GM12878 (cell line): ENCODE measurements around the gene BBLN. TPM values are rescaled to one million over a fixed set of nuclear protein-coding genes. Genes with fewer than 3 reads are reported as not detected.

Source experiments
- BCL3 ChIP-seq: IDR thresholded peaks from 2 replicates; pipeline ENCODE4 v1.6.1; 2011; ENCODE audit warnings: borderline replicate concordance, low read depth, mild to moderate bottlenecking, moderate library complexity, low read length; ENCODE audit not compliant: insufficient read depth, poor library complexity, severe bottlenecking
- BMI1 ChIP-seq: fragments of 450-650 bp; IDR thresholded peaks from 2 replicates; pipeline ENCODE4 v1.6.1; 2016; ENCODE audit warnings: mild to moderate bottlenecking, moderate library complexity, borderline replicate concordance
- CBFB ChIP-seq: IDR thresholded peaks from 2 replicates; pipeline ENCODE4 v1.6.1; 2016; ENCODE audit warnings: antibody characterized with exemption, low read depth
- NFYB ChIP-seq: IDR thresholded peaks from 2 replicates; pipeline ENCODE4 v1.6.1; 2011; ENCODE audit warnings: low read depth, mild to moderate bottlenecking, low read length, improper control_type of control experiment, moderate library complexity; ENCODE audit not compliant: insufficient read depth
- POLR2AphosphoS5 ChIP-seq: IDR thresholded peaks from 2 replicates; pipeline ENCODE4 v1.6.1; 2011; ENCODE audit warnings: mild to moderate bottlenecking, low read length, inconsistent platforms
- RAD21 ChIP-seq: IDR thresholded peaks from 2 replicates; pipeline ENCODE4 v1.6.1; 2011; ENCODE audit warnings: mild to moderate bottlenecking, low read depth, low read length, moderate library complexity; ENCODE audit not compliant: insufficient read depth
- RAD51 ChIP-seq: fragments of 450-650 bp; IDR thresholded peaks from 2 replicates; pipeline ENCODE4 v1.6.1; 2016; ENCODE audit warnings: moderate library complexity, mild to moderate bottlenecking, inconsistent platforms
- RBBP5 ChIP-seq: fragments of 200-600 bp; sonication (generic); conservative IDR thresholded peaks from 2 replicates; pipeline ENCODE4 v1.6.1; 2016
- SIX5 ChIP-seq: IDR thresholded peaks from 2 replicates; pipeline ENCODE4 v1.6.1; 2011; ENCODE audit warnings: mild to moderate bottlenecking, low read depth, low read length, moderate library complexity; ENCODE audit not compliant: severe bottlenecking
- WRNIP1 ChIP-seq: IDR thresholded peaks from 2 replicates; pipeline ENCODE4 v1.6.1; 2011; ENCODE audit warnings: low read depth, low read length, improper control_type of control experiment, borderline replicate concordance
- ZBTB33 ChIP-seq: fragments of 450-650 bp; IDR thresholded peaks from 2 replicates; pipeline ENCODE4 v1.6.1; 2017; ENCODE audit warnings: mild to moderate bottlenecking
- ZSCAN29 ChIP-seq: fragments of 450-650 bp; IDR thresholded peaks from 2 replicates; pipeline ENCODE4 v1.6.1; 2017; ENCODE audit warnings: mild to moderate bottlenecking, moderate library complexity
- polyA plus RNA-seq, 11 experiments: library from polyadenylated mRNA; depleted of rRNA in 4 of 11; unstranded in 6 of 11; stranded (reverse) in 5 of 11; fragments of >200 nt; fragmentation: Nextera tagmentation in 4 of 11; fragmentation: Illumina TruSeq in 1 of 11; extraction: Ambion mirVana in 4 of 11; extraction: Trizol in 1 of 11; gene quantifications; 1 replicate in 1 of 11; 2 replicates in 10 of 11; pipeline versions ENCODE4 v1.2.1 to v1.2.3, GENCODE V29; 2011 to 2016; ENCODE audit warnings: inconsistent platforms in 2 of 11, missing spikeins in 2 of 11, low read depth in 1 of 11
- total RNA-seq, 4 experiments: library from RNA; depleted of rRNA in 3 of 4; stranded (reverse); fragments of >200 nt in 3 of 4; fragmentation: Illumina TruSeq in 1 of 4; extraction: Trizol in 1 of 4; gene quantifications; 2 replicates each; pipeline versions ENCODE4 v1.2.1 to v1.2.3, GENCODE V29; 2013 to 2021
- TF ChIP-seq, protein P1 (sequence below): IDR thresholded peaks from 2 replicates; pipeline ENCODE4 v1.6.1; 2012; ENCODE audit warnings: low read depth, low read length, improper control_type of control experiment
- TF ChIP-seq, protein P2 (sequence below): fragments of 450-650 bp; IDR thresholded peaks from 2 replicates; pipeline ENCODE4 v1.6.1; 2016; ENCODE audit warnings: mild to moderate bottlenecking
- TF ChIP-seq, protein P3 (sequence below): fragments of 450-650 bp; conservative IDR thresholded peaks from 2 replicates; pipeline ENCODE4 v1.6.1; 2017; ENCODE audit warnings: mild to moderate bottlenecking, moderate library complexity
- TF ChIP-seq, protein P4 (sequence below): IDR thresholded peaks from 2 replicates; pipeline ENCODE4 v1.6.1; 2011; ENCODE audit warnings: low read depth, mild to moderate bottlenecking, low read length, moderate library complexity, borderline replicate concordance; ENCODE audit errors: extremely low read depth
- TF ChIP-seq, protein P5 (sequence below): fragments of 450-650 bp; IDR thresholded peaks from 2 replicates; pipeline ENCODE4 v1.6.1; 2018; ENCODE audit warnings: mild to moderate bottlenecking, low read depth, moderate library complexity; ENCODE audit not compliant: partially characterized antibody

Gene BBLN
- total and polyA plus RNA-seq, 10 of the 15 experiments (the other 5 are each of a cell fraction or from before 2014, with no cell fraction given), result 3.8 to 194 (median 66.2) TPM

GRCh38 chr9:128117613-128118471 is 42.2 kb upstream of the BBLN start (continued):
- no peak for TF ChIP-seq NFYB
- no peak for TF ChIP-seq ZSCAN29
- TF ChIP-seq, protein P1, sequence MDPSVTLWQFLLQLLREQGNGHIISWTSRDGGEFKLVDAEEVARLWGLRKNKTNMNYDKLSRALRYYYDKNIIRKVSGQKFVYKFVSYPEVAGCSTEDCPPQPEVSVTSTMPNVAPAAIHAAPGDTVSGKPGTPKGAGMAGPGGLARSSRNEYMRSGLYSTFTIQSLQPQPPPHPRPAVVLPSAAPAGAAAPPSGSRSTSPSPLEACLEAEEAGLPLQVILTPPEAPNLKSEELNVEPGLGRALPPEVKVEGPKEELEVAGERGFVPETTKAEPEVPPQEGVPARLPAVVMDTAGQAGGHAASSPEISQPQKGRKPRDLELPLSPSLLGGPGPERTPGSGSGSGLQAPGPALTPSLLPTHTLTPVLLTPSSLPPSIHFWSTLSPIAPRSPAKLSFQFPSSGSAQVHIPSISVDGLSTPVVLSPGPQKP, result no peak
- no peak for TF ChIP-seq WRNIP1
- TF ChIP-seq BCL3, result no peak
- TF ChIP-seq RAD51, result no peak
- TF ChIP-seq RBBP5, result no peak
- TF ChIP-seq, protein P2, sequence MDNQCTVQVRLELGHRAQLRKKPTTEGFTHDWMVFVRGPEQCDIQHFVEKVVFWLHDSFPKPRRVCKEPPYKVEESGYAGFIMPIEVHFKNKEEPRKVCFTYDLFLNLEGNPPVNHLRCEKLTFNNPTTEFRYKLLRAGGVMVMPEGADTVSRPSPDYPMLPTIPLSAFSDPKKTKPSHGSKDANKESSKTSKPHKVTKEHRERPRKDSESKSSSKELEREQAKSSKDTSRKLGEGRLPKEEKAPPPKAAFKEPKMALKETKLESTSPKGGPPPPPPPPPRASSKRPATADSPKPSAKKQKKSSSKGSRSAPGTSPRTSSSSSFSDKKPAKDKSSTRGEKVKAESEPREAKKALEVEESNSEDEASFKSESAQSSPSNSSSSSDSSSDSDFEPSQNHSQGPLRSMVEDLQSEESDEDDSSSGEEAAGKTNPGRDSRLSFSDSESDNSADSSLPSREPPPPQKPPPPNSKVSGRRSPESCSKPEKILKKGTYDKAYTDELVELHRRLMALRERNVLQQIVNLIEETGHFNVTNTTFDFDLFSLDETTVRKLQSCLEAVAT, result no peak
- TF ChIP-seq, protein P3, sequence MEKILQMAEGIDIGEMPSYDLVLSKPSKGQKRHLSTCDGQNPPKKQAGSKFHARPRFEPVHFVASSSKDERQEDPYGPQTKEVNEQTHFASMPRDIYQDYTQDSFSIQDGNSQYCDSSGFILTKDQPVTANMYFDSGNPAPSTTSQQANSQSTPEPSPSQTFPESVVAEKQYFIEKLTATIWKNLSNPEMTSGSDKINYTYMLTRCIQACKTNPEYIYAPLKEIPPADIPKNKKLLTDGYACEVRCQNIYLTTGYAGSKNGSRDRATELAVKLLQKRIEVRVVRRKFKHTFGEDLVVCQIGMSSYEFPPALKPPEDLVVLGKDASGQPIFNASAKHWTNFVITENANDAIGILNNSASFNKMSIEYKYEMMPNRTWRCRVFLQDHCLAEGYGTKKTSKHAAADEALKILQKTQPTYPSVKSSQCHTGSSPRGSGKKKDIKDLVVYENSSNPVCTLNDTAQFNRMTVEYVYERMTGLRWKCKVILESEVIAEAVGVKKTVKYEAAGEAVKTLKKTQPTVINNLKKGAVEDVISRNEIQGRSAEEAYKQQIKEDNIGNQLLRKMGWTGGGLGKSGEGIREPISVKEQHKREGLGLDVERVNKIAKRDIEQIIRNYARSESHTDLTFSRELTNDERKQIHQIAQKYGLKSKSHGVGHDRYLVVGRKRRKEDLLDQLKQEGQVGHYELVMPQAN, result no peak
- TF ChIP-seq BMI1, result no peak
- peak; percentile 99 for TF ChIP-seq RAD21
- TF ChIP-seq SIX5, result no peak
- TF ChIP-seq CBFB, result peak; percentile 54
- TF ChIP-seq, protein P4, sequence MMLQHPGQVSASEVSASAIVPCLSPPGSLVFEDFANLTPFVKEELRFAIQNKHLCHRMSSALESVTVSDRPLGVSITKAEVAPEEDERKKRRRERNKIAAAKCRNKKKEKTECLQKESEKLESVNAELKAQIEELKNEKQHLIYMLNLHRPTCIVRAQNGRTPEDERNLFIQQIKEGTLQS, result peak; percentile 62; the same call in 1 of the 2 replicates
- no peak for TF ChIP-seq ZBTB33
- TF ChIP-seq POLR2AphosphoS5, result no peak
- TF ChIP-seq, protein P5, sequence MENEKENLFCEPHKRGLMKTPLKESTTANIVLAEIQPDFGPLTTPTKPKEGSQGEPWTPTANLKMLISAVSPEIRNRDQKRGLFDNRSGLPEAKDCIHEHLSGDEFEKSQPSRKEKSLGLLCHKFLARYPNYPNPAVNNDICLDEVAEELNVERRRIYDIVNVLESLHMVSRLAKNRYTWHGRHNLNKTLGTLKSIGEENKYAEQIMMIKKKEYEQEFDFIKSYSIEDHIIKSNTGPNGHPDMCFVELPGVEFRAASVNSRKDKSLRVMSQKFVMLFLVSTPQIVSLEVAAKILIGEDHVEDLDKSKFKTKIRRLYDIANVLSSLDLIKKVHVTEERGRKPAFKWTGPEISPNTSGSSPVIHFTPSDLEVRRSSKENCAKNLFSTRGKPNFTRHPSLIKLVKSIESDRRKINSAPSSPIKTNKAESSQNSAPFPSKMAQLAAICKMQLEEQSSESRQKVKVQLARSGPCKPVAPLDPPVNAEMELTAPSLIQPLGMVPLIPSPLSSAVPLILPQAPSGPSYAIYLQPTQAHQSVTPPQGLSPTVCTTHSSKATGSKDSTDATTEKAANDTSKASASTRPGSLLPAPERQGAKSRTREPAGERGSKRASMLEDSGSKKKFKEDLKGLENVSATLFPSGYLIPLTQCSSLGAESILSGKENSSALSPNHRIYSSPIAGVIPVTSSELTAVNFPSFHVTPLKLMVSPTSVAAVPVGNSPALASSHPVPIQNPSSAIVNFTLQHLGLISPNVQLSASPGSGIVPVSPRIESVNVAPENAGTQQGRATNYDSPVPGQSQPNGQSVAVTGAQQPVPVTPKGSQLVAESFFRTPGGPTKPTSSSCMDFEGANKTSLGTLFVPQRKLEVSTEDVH, result no peak
